ENCODE measurements around the gene UMPS.
A peak's percentile ranks its signal among the peaks of the same experiment; 100 is the strongest.

UMPS gene

DNA sequence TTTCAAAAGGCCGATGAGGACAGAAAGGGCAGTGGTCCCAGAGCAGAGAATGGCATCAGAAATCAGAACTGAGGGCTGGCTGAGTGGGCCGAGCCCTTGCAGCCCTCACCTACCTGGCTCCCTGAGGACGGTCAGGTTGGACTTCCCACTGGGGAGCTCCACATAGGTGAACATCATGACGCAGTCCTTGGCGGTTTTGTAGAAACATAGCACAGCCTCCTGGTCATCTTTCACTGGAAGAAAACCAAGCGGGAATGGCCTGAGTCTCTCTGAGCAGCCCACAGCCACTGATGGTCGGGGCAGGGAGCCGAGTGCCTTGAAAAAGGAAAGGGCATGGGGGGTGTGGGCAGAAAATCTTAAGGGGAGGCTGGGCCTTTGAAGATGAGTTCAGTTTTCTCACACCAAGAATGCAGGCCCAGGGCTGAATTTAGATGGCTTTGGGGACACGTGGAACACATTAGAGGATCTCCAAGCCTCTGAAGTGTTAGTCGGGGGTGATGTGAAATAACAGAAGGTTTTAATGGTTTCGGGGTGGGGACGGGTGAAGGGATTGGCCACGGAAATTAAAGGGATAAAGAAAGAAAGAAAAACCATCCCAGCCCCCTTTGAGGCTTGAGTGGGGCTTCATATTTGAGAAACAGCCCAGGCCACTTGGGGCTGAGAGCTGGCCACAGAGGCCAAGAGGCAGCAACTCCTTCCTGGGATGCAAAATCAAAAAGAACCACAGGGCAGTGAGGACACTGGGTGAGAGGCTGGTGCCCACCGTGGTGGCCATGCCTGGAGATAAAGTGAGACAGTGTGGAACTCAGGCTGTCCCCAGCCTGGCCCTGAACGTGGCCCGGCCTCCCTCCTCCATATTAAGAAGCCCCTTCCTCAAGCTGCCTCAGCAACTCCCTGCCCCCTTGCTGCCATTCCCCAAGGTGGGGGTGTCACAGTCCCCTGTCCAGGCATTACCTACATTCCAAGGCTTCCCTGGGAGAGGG, 36.2 kb downstream of the UMPS start:
- Histone ChIP-seq H3K4ac (ENCODE audit: low read length) (no peak overlapping the region), H2BK12ac (ENCODE audit: low read length) (no peak overlapping the region), H4K91ac (ENCODE audit: low read depth, low read length, poor library complexity) (no peak overlapping the region), H2BK15ac (ENCODE audit: low read length) (no peak overlapping the region), H3K4me2 (ENCODE audit: insufficient read depth, low read length, poor library complexity, severe bottlenecking) (no peak overlapping the region), H3K4me3 (ENCODE audit: low read length in 2 of 2) (no peak overlapping the region), H3K36me3 (replicated peaks in 1 of 2; ENCODE audit: control insufficient read depth in 2 of 2, insufficient read depth in 2 of 2, low read length in 2 of 2) (peaks cover 8 to 42% of the 10 kb centered on the region in 2 donors), H2BK5ac (ENCODE audit: low read length) (no peak overlapping the region), H3K79me1 (ENCODE audit: low read depth, low read length) (no peaks in the 10 kb centered on the region), H3K27ac (replicated peaks; ENCODE audit: low read length) (no peak overlapping the region), H3K9ac (ENCODE audit: low read depth, low read length, poor library complexity) (no peak overlapping the region), H3K4me1 (ENCODE audit: control insufficient read depth in 2 of 2, insufficient read depth in 1 of 2, low read depth in 1 of 2, low read length in 2 of 2) (peaks cover 0 to 7% of the 10 kb centered on the region in 2 donors), H4K8ac (ENCODE audit: low read depth, low read length) (no peak overlapping the region), H3K9me3 (replicated peaks in 1 of 2; ENCODE audit: control insufficient read depth in 2 of 2, insufficient read depth in 1 of 2, low read depth in 1 of 2, low read length in 2 of 2) (no peaks in the 10 kb centered on the region), H3K18ac (ENCODE audit: low read length) (no peak overlapping the region), H2AFZ (ENCODE audit: low read length) (no peak overlapping the region), H3K27me3 (ENCODE audit: control insufficient read depth in 3 of 3, insufficient read depth in 3 of 3, low read depth in 1 of 3, low read length in 3 of 3) (no peaks in the 10 kb centered on the region), H3K23ac (ENCODE audit: low read depth, low read length, poor library complexity) (no peak overlapping the region), H2BK120ac (ENCODE audit: low read depth, low read length) (no peak overlapping the region), H3K14ac (ENCODE audit: low read length) (no peak overlapping the region), H2AK5ac (ENCODE audit: low read depth, low read length) (no peak overlapping the region)
- no peak for DNase-seq (ENCODE audit: low spot score)
- WGBS, 2 donors (ENCODE audit: extremely low coverage in 2 of 2, insufficient read length in 2 of 2, insufficient replicate concordance in 1 of 2) = 100% methylated on average over 4 of the region's 16 CpGs; no CpG with 5 or more reads in 1 of the 2 donors

GRCh38 chr3:124767264-124767663, 37.0 kb downstream of the UMPS start:
- Histone ChIP-seq H2BK15ac (ENCODE audit: low read length) (no peak overlapping the region), H3K27ac (replicated peaks; ENCODE audit: low read length) (no peak overlapping the region), H3K23ac (ENCODE audit: low read depth, low read length, poor library complexity) (no peak overlapping the region), H3K14ac (ENCODE audit: low read length) (no peak overlapping the region), H3K4me1 (ENCODE audit: control insufficient read depth in 2 of 2, insufficient read depth in 1 of 2, low read depth in 1 of 2, low read length in 2 of 2) (peaks cover 2 to 9% of the 10 kb centered on the region in 2 donors), H3K27me3 (ENCODE audit: control insufficient read depth in 3 of 3, insufficient read depth in 3 of 3, low read depth in 1 of 3, low read length in 3 of 3) (no peaks in the 10 kb centered on the region), H3K4me2 (ENCODE audit: insufficient read depth, low read length, poor library complexity, severe bottlenecking) (no peak overlapping the region), H3K18ac (ENCODE audit: low read length) (no peak overlapping the region), H2BK120ac (ENCODE audit: low read depth, low read length) (no peak overlapping the region), H4K8ac (ENCODE audit: low read depth, low read length) (no peak overlapping the region), H4K91ac (ENCODE audit: low read depth, low read length, poor library complexity) (no peak overlapping the region), H2BK12ac (ENCODE audit: low read length) (no peak overlapping the region), H2AFZ (ENCODE audit: low read length) (no peak overlapping the region), H3K9me3 (replicated peaks in 1 of 2; ENCODE audit: control insufficient read depth in 2 of 2, insufficient read depth in 1 of 2, low read depth in 1 of 2, low read length in 2 of 2) (no peaks in the 10 kb centered on the region), H2AK5ac (ENCODE audit: low read depth, low read length) (no peak overlapping the region), H3K4ac (ENCODE audit: low read length) (no peak overlapping the region), H2BK5ac (ENCODE audit: low read length) (no peak overlapping the region), H3K79me1 (ENCODE audit: low read depth, low read length) (no peaks in the 10 kb centered on the region), H3K9ac (ENCODE audit: low read depth, low read length, poor library complexity) (no peak overlapping the region), H3K4me3 (ENCODE audit: low read length in 2 of 2) (peak overlapping the region in 1 of 2 donors; percentile 12), H3K36me3 (replicated peaks in 1 of 2; ENCODE audit: control insufficient read depth in 2 of 2, insufficient read depth in 2 of 2, low read length in 2 of 2) (peaks cover 8 to 42% of the 10 kb centered on the region in 2 donors)
- no CpG with 5 or more reads among the region's 5 CpGs for WGBS, 2 donors (ENCODE audit: extremely low coverage in 2 of 2, insufficient read length in 2 of 2, insufficient replicate concordance in 1 of 2)
- DNase-seq (ENCODE audit: low spot score) = no peak

DNA sequence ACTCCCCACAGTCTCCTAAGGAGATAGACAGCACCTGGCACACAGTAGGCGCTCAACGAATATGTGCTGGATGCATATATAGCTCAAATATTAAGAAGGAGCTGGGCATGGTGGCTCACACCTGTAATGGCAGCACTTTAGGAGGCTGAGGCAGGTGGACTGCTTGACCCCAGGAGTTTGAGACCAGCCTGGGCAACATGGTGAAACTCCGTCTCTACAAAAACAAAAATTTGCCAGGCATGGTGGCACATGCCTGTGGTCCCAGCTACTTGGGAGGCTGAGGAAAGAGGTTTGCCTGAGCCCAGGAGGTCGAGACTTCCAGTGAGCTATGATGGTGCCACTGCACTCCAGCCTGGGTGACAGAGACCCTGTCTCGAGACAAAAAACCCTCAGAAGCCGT, 37.4 kb downstream of the UMPS start:
- no peaks in the 10 kb centered on the region for H3K27me3 ChIP-seq (ENCODE audit: control insufficient read depth in 3 of 3, insufficient read depth in 3 of 3, low read depth in 1 of 3, low read length in 3 of 3)
- H3K14ac ChIP-seq (ENCODE audit: low read length) = no peak overlapping the region
- no peak overlapping the region for H2BK5ac ChIP-seq (ENCODE audit: low read length)
- no peak overlapping the region for H4K8ac ChIP-seq (ENCODE audit: low read depth, low read length)
- no peak for DNase-seq (ENCODE audit: low spot score)
- no peak overlapping the region for H2BK120ac ChIP-seq (ENCODE audit: low read depth, low read length)
- H3K18ac ChIP-seq (ENCODE audit: low read length) = no peak overlapping the region
- H4K91ac ChIP-seq (ENCODE audit: low read depth, low read length, poor library complexity) = no peak overlapping the region
- no peak overlapping the region for H3K23ac ChIP-seq (ENCODE audit: low read depth, low read length, poor library complexity)
- no peak overlapping the region for H3K4me2 ChIP-seq (ENCODE audit: insufficient read depth, low read length, poor library complexity, severe bottlenecking)
- no peaks in the 10 kb centered on the region for H3K9me3 ChIP-seq (replicated peaks in 1 of 2; ENCODE audit: control insufficient read depth in 2 of 2, insufficient read depth in 1 of 2, low read depth in 1 of 2, low read length in 2 of 2)
- no peaks in the 10 kb centered on the region for H3K79me1 ChIP-seq (ENCODE audit: low read depth, low read length)
- peaks cover 6 to 9% of the 10 kb centered on the region in 2 donors for H3K4me1 ChIP-seq (ENCODE audit: control insufficient read depth in 2 of 2, insufficient read depth in 1 of 2, low read depth in 1 of 2, low read length in 2 of 2)
- H3K4me3 ChIP-seq (ENCODE audit: low read length in 2 of 2) = peak overlapping the region in 1 of 2 donors; percentile 12
- H2BK15ac ChIP-seq (ENCODE audit: low read length) = no peak overlapping the region
- no peak overlapping the region for H3K9ac ChIP-seq (ENCODE audit: low read depth, low read length, poor library complexity)
- H3K4ac ChIP-seq (ENCODE audit: low read length) = no peak overlapping the region
- no peak overlapping the region for H2AFZ ChIP-seq (ENCODE audit: low read length)
- WGBS, 2 donors (ENCODE audit: extremely low coverage in 2 of 2, insufficient read length in 2 of 2, insufficient replicate concordance in 1 of 2) = no CpG with 5 or more reads among the region's 6 CpGs
- no peak overlapping the region for H2AK5ac ChIP-seq (ENCODE audit: low read depth, low read length)
- no peak overlapping the region for H2BK12ac ChIP-seq (ENCODE audit: low read length)
- no peak overlapping the region for H3K27ac ChIP-seq (replicated peaks; ENCODE audit: low read length)
- peaks cover 8 to 39% of the 10 kb centered on the region in 2 donors for H3K36me3 ChIP-seq (replicated peaks in 1 of 2; ENCODE audit: control insufficient read depth in 2 of 2, insufficient read depth in 2 of 2, low read length in 2 of 2)

GRCh38 chr3:124768812-124769211, 38.6 kb downstream of the UMPS start:
- Histone ChIP-seq H2BK15ac (ENCODE audit: low read length) (no peak overlapping the region), H4K8ac (ENCODE audit: low read depth, low read length) (no peak overlapping the region), H3K4me2 (ENCODE audit: insufficient read depth, low read length, poor library complexity, severe bottlenecking) (no peak overlapping the region), H3K4ac (ENCODE audit: low read length) (no peak overlapping the region), H2AK5ac (ENCODE audit: low read depth, low read length) (no peak overlapping the region), H3K27me3 (ENCODE audit: control insufficient read depth in 3 of 3, insufficient read depth in 3 of 3, low read depth in 1 of 3, low read length in 3 of 3) (no peaks in the 10 kb centered on the region), H2BK5ac (ENCODE audit: low read length) (no peak overlapping the region), H2AFZ (ENCODE audit: low read length) (no peak overlapping the region), H3K4me1 (ENCODE audit: control insufficient read depth in 2 of 2, insufficient read depth in 1 of 2, low read depth in 1 of 2, low read length in 2 of 2) (peaks cover 6 to 9% of the 10 kb centered on the region in 2 donors), H2BK120ac (ENCODE audit: low read depth, low read length) (no peak overlapping the region), H3K18ac (ENCODE audit: low read length) (no peak overlapping the region), H3K79me1 (ENCODE audit: low read depth, low read length) (peaks cover 3% of the 10 kb centered on the region), H3K27ac (replicated peaks; ENCODE audit: low read length) (no peak overlapping the region), H3K9me3 (replicated peaks in 1 of 2; ENCODE audit: control insufficient read depth in 2 of 2, insufficient read depth in 1 of 2, low read depth in 1 of 2, low read length in 2 of 2) (no peaks in the 10 kb centered on the region), H3K36me3 (replicated peaks in 1 of 2; ENCODE audit: control insufficient read depth in 2 of 2, insufficient read depth in 2 of 2, low read length in 2 of 2) (peaks cover 5 to 35% of the 10 kb centered on the region in 2 donors), H3K14ac (ENCODE audit: low read length) (no peak overlapping the region), H2BK12ac (ENCODE audit: low read length) (no peak overlapping the region), H3K23ac (ENCODE audit: low read depth, low read length, poor library complexity) (no peak overlapping the region), H4K91ac (ENCODE audit: low read depth, low read length, poor library complexity) (no peak overlapping the region), H3K9ac (ENCODE audit: low read depth, low read length, poor library complexity) (no peak overlapping the region), H3K4me3 (ENCODE audit: low read length in 2 of 2) (no peak overlapping the region)
- WGBS, 2 donors (ENCODE audit: extremely low coverage in 2 of 2, insufficient read length in 2 of 2, insufficient replicate concordance in 1 of 2) = no CpG with 5 or more reads among the region's 7 CpGs
- no peak for DNase-seq (ENCODE audit: low spot score)

All from neuronal stem cell (in vitro differentiated cells).